ENCODE data around the gene FGD3.
"Not testable (repeated sequence)": the region's sequence is repeated elsewhere in the genome, so short reads cannot be mapped to it uniquely, and the experiment has no call there.

The FGD3 gene

GRCh38 chr9:92974761-92975755, 27.7 kb downstream of the FGD3 start:
- DNase-seq (ENCODE audit: low read depth), result no peak

DNA sequence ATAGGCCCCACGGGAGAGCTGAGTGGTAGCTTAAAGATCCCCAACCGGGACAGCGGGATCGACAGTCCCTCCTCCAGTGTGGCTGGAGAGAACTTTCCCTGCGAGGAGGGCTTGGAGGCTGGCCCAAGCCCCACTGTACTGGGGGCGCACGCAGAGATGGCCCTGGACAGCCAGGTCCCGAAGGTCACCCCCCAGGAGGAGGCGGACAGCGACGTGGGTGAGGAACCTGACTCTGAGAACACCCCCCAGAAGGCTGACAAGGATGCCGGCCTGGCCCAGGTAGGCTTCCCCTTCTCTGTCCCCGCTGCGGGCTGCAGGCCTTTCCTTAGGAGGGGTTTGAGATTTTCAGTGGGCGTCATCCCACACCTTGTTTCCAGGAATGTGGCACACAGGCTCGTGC, 29.1 kb downstream of the FGD3 start:
- no peak for DNase-seq (ENCODE audit: low read depth)

- no peak for DNase-seq (ENCODE audit: low read depth)
Observed at GRCh38 chr9:92977279-92977678, 30.0 kb downstream of the FGD3 start.

DNA sequence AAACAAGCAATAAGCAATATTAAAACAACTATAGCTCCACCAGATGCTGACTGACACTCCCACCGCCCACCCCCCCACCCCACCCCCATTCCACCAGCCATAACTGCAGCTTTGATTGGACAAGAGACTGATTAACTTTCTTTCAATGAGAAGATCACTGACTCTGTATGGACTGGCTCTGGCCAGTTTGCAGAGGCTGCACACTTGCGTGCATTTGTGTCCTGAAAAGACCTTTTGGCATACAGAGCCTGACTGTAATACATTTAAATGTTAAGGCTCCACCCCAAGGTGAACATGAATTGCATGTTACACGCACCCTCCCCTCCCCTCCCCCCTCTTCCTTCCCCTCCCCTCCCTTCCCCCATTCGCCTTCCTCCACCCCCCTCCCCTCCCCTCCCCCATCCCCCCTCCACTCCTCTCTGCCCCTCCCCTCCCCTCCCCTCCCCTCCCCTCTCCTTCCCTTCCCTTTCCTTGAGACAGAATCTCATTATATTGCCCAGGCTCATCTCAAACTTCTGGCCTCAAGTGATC, 31.1 kb downstream of the FGD3 start:
- no peak for DNase-seq (ENCODE audit: low read depth)

GRCh38 chr9:92979283-92980056, 32.1 kb downstream of the FGD3 start:
- DNase-seq (ENCODE audit: low read depth), result no peak

DNA sequence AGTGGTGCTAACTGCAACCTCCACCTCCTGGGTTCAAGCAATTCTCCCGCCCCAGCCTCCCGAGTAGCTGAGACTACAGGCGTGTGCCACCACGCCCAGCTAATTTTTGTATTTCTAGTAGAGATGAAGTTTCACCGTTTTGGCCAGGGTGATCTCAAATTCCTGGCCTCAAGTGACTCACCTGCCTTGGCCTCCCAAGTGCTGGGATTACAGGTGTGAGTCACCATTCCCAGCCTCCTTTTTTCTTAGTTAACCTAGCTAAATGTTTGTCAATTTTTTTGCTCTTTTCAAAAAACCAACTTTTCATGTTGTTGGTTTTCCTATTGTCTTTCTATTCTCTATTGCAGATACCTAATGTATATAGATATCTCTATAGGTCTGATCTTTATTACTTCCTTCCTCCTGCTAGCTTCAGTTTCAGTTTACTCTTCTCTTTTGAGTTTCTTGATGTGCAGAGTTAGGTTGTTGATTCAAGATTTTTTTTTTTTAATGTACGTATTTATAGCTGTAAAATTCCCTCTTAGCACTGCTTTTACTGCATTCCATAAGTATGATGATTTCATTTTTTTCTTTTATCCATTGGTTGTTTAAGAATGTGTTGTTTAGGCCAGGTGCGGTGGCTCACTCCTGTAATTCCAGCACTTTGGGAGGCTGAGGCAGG, 32.9 kb downstream of the FGD3 start:
- no peak for DNase-seq (ENCODE audit: low read depth)

DNA sequence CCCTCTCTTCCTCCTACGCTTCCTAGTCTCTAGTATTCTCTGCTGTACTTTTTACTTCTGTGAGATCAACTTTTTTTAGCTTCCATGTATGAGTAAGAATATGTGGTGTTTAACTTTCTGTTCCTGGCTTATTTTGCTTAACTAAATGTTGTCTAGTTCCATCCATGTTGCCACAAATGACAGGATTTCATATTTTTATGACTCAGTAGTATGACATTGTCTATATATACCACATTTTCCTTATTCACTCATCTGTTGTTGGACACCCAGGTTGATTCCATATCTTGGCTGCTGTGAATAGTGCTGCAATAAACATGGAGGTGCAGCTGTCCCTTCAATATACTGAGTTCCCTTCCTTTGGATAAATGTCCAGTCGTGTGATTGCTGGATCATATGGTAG, 34.8 kb downstream of the FGD3 start:
- no peak for DNase-seq (ENCODE audit: low read depth)

- no peak for DNase-seq (ENCODE audit: low read depth)
Observed at GRCh38 chr9:92983984-92984589, 36.8 kb downstream of the FGD3 start.

- DNase-seq (ENCODE audit: low read depth), result no peak
Observed at GRCh38 chr9:92984976-92985375, 37.7 kb downstream of the FGD3 start.

DNA sequence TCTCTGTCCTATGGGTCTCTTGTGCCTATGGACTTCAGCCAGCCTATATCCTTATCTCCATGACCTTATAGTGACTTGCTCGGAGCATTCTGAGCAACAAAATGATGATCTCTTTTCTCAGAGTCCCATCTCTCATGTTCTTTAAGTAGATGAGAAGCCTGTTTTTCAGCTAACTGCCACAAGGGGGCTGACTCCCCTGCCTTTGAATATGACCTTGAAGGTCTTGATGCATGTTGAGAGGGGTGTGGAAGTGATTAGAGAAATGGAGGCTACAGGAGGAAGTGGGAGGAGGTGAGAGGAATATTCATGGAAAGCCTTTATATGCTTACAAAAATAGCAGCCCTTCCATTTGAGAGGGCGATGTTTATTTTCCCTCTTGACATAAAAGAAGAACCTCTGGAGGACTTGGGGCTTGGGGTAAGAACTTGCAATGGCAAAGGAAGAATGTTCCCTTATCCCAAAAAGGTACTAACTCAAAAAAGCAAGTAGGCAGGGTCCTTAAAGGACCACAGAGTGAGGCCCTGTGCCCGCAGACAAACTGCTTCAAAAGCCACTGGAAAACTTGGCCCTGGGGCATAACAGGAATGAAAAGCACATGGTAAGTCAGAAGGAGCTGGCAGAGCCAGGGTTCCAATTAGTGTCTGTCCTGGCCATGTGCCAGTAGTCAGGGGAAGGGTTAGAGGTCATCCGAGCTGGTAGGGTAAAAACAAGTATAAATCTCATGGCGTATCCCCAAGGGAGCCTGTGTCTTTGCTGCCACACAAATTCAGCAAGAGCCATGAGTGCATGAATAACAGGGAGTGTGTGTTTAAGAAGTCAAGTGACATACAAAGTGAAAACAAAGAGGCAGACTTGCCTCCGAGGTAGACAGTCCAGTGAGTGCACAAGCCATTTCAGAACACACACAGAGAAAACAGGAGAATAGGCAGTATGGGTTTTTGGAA, 39.1 kb downstream of the FGD3 start:
- DNase-seq (ENCODE audit: low read depth), result no peak

- DNase-seq (ENCODE audit: low read depth), result no peak
Observed at GRCh38 chr9:92988215-92988768, 41.0 kb downstream of the FGD3 start.

DNA sequence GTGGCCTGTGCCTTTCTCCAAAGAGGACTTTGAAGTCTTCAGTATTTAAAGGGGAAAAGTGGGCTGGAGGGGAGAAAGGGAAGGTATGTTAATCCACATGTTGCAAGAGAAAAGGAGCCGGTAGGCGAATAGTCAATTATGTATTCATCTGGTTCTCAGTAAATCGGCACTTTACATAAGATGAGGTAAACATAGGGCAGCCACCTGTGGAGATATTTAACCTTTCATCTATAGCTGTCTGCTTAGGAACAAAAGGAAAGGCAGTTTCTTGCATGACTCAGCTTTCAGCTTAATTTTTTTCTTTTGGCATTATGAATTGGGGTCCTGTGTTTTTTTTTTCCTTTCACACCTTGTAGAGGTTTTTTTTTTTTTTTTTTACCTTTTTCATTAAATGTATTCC, 42.2 kb downstream of the FGD3 start:
- DNase-seq (ENCODE audit: low read depth), result no peak

DNA sequence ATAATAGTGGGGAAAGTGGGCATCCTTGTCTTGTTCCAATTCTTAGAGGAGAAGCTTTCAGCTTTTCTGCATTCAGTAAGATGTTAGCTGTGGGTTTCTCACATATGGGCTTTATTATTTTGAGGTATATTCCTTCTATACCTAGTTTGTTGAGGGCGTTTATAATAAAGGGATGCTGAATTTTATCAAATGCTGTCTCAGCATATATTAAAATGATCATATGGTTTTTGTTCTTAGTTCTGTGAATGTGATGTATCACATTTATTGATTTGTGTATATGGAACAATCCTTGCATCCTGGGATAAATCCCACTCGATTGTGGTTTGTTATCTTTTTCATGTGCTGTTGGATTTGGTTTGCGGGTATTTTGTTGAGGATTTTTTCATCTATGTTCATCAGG, 43.1 kb downstream of the FGD3 start:
- no peak for DNase-seq (ENCODE audit: low read depth)

- no peak for DNase-seq (ENCODE audit: low read depth)
Observed at GRCh38 chr9:92992549-92992948, 45.2 kb downstream of the FGD3 start.

DNA sequence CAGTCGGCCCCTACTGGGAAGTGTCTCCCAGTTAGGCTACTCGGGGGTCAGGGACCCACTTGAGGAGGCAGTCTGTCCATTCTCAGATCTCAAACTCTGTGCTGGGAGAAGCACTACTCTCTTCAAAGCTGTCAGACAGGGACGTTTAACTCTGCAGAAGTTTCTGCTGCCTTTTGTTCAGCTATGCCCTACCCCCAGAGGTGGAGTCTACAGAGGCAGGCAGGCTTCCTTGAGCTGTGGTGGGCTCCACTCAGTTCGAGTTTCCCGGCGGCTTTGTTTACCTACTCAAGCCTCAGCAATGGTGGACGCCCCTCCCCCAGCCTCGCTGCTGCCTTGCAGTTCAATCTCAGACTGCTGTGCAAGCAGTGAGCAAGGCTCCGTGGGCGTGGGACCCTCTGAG, 51.5 kb downstream of the FGD3 start:
- not testable (repeated sequence) for DNase-seq (ENCODE audit: low read depth)

DNA sequence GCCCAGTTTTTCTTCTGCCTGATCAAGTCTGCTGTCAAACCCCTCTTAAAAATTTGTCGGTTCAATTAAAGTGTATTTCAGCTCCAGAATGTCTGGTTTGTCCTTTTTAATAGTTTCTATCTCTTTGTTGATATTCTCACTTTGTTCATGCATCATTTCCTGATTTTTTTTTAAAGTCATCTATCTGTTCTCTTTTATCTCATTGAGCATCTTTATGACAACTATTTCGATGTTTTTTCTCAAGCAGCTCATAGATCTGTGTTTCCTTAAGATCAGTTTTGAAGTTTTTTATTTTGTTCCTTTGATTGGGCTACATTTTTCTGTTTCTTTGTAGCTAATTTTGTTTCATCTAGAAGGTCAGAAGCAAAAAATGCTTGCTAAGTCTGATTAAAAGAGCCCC, 53.7 kb downstream of the FGD3 start:
- DNase-seq (ENCODE audit: low read depth), result no peak

DNA sequence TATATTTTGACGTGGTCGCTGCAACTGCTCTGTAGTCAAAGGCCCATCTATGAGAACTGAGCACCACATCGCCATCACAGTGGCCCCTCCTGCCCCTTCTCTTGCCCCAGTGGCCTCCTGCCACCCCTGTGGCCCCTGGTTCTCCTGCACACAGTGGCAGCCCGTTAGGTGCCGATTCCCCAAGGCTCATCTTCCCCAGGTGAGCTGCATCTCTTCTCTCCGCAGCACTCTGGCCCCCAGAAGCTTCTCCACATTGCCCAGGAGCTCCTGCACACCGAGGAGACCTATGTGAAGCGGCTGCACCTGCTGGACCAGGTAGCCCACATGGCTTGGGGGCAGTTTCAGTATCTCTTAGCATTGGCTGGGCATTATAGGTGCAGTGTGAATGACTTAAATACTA, 55.4 kb downstream of the FGD3 start:
- no peak for DNase-seq (ENCODE audit: low read depth)

DNA sequence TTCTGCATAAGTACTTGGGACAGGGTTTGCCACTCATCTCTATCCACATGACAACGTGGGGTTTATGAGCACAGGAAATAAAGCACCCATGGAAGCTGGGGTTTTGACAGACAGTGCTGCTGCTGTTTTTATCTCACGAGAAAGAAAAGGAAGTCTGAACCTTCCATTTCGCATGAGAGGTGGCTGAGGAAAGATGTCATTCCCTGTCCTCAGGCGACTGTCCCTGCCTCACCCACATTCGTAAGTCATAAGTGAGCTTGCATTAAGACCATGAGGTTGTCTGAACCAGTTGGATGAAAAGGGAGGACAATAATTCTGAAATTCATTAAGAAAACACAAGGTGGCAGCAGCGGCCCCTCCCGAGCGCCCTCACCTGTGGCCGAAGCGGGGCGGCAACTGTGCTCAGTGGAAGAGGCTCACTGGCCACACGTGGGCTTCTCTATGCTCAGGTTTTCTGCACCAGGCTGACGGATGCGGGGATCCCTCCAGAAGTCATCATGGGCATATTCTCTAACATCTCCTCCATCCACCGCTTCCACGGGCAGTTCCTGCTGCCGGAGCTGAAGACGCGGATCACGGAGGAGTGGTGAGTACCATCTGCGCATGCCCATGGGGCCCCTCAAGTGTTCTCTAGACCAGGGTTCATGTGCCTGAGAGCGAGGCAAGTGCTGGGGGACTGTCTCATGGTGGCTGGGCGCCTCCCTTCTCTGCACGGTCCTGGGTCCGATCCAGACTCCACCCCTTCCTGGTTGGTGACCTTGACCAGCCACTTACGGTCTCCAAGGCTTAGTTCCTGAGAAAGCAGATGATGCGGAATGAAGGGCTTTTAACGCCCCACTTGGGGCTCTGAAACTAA, 56.5 kb downstream of the FGD3 start:
- peak; percentile 41 for DNase-seq (ENCODE audit: low read depth)

DNA sequence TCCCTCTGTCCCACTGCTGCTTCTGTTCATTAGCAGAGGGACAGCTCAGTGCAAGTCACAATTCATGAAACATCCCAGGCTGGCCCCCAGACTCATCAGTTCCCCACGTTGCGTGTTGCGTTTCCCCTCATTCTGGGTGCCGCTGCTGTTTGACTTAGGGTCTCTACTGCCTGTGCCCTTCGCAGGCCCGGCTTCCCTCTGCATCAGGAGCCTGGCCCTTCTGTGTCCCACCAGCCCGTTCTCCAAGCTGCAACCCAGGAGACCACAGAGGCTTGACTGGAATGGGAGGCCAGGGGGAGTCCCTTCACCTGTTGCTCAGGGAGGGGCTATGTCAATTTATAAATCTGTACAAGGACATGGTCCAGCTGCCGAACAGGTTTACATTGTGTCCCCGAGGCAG, 57.2 kb downstream of the FGD3 start:
- DNase-seq (ENCODE audit: low read depth), result no peak

DNA sequence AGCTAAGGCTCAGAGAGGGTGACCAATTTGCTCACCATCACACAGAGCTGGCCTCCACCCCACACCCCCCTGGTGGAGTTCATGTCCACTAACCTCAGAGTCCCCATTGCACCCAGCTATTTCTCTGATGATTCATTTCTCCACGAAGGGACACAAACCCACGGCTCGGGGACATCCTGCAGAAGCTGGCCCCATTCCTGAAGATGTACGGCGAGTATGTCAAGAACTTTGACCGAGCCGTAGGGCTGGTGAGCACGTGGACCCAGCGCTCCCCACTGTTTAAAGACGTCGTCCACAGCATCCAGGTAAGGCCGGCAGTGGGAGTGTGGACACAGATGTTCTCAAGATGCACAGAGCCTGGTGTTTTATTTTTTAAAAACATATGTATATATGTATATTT, 58.6 kb downstream of the FGD3 start:
- no peak for DNase-seq (ENCODE audit: low read depth)

Data from stimulated activated CD8-positive, alpha-beta memory T cell treated with anti-CD3 and anti-CD28 coated beads, Interleukin-7, amount 100 ng/mL, for 24 hours (primary cell).